DOHH2 (cell line): ENCODE data around the gene ZSCAN18.

Source experiments
- H3F3A ChIP-seq: fragments of 200-600 bp; sonication (generic), shearing (Covaris generic); 2 replicates; pipeline ENCODE4 v1.6.0; 2016; ENCODE audit warnings: antibody characterized with exemption, mild to moderate bottlenecking; ENCODE audit not compliant: control insufficient read depth, insufficient read depth
- H3K27ac ChIP-seq: fragments of 200-600 bp; sonication (generic); 2 replicates; pipeline ENCODE4 v1.5.1; 2014; ENCODE audit warnings: low read depth, mild to moderate bottlenecking, low read length, moderate library complexity
- H3K27me3 ChIP-seq: fragments of 200-600 bp; sonication (generic); 2 replicates; pipeline ENCODE4 v1.6.1; 2014; ENCODE audit warnings: mild to moderate bottlenecking, low read length, mixed read lengths; ENCODE audit not compliant: control insufficient read depth
- H3K36me3 ChIP-seq: fragments of 200-600 bp; sonication (generic); 2 replicates; pipeline ENCODE4 v1.6.1; 2014; ENCODE audit warnings: mild to moderate bottlenecking, low read length, moderate library complexity, mixed read lengths; ENCODE audit not compliant: control insufficient read depth
- H3K4me1 ChIP-seq: fragments of 200-600 bp; sonication (generic); 2 replicates; pipeline ENCODE4 v1.6.1; 2014; ENCODE audit warnings: mild to moderate bottlenecking, low read length, mixed read lengths; ENCODE audit not compliant: control insufficient read depth
- H3K4me2 ChIP-seq: fragments of 200-600 bp; sonication (generic); 2 replicates; pipeline ENCODE4 v1.6.0; 2014; ENCODE audit warnings: mild to moderate bottlenecking, low read length, moderate library complexity
- H3K4me3 ChIP-seq: fragments of 200-600 bp; sonication (generic); 2 replicates; pipeline ENCODE4 v1.5.1; 2014; ENCODE audit warnings: mild to moderate bottlenecking, low read length, mixed read lengths
- H3K79me2 ChIP-seq: fragments of 200-600 bp; sonication (generic); 2 replicates; pipeline ENCODE4 v1.6.1; 2014; ENCODE audit warnings: mild to moderate bottlenecking, low read length, mixed read lengths; ENCODE audit not compliant: control insufficient read depth
- H3K9me2 ChIP-seq: fragments of 200-600 bp; sonication (generic); replicated peaks from 2 replicates; pipeline ENCODE4 v1.6.1; 2014; ENCODE audit warnings: mild to moderate bottlenecking, low read length, mixed read lengths; ENCODE audit not compliant: control insufficient read depth
- H3K9me3 ChIP-seq: fragments of 200-600 bp; sonication (generic); 2 replicates; pipeline ENCODE4 v1.6.1; 2014; ENCODE audit warnings: antibody characterized with exemption, low read length, mixed read lengths; ENCODE audit not compliant: control insufficient read depth, insufficient read depth
- H4K20me1 ChIP-seq: fragments of 200-600 bp; sonication (generic); 2 replicates; pipeline ENCODE4 v1.6.0; 2014; ENCODE audit warnings: low read depth, mild to moderate bottlenecking, antibody characterized with exemption, low read length, moderate library complexity; ENCODE audit not compliant: control insufficient read depth, insufficient read depth
- EZH2phosphoT487 ChIP-seq: fragments of 200-600 bp; sonication (generic); IDR thresholded peaks from 2 replicates; pipeline ENCODE4 v1.6.1; 2017; ENCODE audit warnings: borderline replicate concordance, mild to moderate bottlenecking, antibody characterized with exemption, low read length, moderate library complexity, mixed read lengths
- TF ChIP-seq, protein P1 (sequence below): fragments of 200-600 bp; sonication (generic); IDR thresholded peaks from one replicate; pipeline ENCODE4 v1.5.1; 2014; ENCODE audit warnings: antibody characterized with exemption, mild to moderate bottlenecking, low read depth, low read length; ENCODE audit not compliant: poor library complexity, severe bottlenecking

ZSCAN18 gene

DNA sequence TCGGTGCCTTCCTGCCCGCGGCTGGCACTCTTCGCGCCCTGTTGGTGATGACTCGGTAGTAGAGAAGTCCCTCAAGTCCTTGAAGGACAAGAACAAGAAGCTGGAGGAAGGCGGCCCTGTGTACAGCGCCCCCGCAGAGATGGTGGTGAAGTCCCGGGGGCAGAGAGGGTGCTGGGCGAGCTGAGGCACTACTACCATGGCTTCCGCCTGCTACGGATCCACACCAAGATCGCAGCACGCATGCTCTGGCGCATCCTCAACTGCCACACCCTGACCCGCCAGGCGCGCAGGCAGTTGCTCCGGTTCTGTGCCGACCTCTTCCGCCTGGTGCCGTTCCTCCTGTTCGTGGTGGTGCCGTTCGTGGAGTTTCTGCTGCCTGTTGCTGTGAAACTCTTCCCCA lies 53.1 kb downstream of the ZSCAN18 start:
- Histone ChIP-seq H3K9me3 (peaks cover 37% of the 10 kb centered on the region; the same call in 1 of the 2 replicates), H3K79me2 (no peaks in the 10 kb centered on the region), H3K4me3 (no peak overlapping the region), H4K20me1 (no peaks in the 10 kb centered on the region), H3K4me2 (no peak overlapping the region), H3F3A (no peaks in the 10 kb centered on the region), H3K27me3 (no peaks in the 10 kb centered on the region), H3K36me3 (no peaks in the 10 kb centered on the region), H3K27ac (no peak overlapping the region), H3K9me2 (no peaks in the 10 kb centered on the region), H3K4me1 (no peaks in the 10 kb centered on the region)
- TF ChIP-seq EZH2phosphoT487: no peak
- TF ChIP-seq, protein P1, sequence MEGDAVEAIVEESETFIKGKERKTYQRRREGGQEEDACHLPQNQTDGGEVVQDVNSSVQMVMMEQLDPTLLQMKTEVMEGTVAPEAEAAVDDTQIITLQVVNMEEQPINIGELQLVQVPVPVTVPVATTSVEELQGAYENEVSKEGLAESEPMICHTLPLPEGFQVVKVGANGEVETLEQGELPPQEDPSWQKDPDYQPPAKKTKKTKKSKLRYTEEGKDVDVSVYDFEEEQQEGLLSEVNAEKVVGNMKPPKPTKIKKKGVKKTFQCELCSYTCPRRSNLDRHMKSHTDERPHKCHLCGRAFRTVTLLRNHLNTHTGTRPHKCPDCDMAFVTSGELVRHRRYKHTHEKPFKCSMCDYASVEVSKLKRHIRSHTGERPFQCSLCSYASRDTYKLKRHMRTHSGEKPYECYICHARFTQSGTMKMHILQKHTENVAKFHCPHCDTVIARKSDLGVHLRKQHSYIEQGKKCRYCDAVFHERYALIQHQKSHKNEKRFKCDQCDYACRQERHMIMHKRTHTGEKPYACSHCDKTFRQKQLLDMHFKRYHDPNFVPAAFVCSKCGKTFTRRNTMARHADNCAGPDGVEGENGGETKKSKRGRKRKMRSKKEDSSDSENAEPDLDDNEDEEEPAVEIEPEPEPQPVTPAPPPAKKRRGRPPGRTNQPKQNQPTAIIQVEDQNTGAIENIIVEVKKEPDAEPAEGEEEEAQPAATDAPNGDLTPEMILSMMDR: no peak

GRCh38 chr19:58044391-58044790 lies 53.6 kb downstream of the ZSCAN18 start:
- no peak overlapping the region for H3K27ac ChIP-seq
- H4K20me1 ChIP-seq: no peaks in the 10 kb centered on the region
- H3K4me2 ChIP-seq: no peak overlapping the region
- no peaks in the 10 kb centered on the region for H3K9me2 ChIP-seq
- peaks cover 33% of the 10 kb centered on the region; the same call in 1 of the 2 replicates for H3K9me3 ChIP-seq
- H3K36me3 ChIP-seq: no peaks in the 10 kb centered on the region
- no peaks in the 10 kb centered on the region for H3K27me3 ChIP-seq
- no peak overlapping the region for H3K4me3 ChIP-seq
- no peaks in the 10 kb centered on the region for H3F3A ChIP-seq
- TF ChIP-seq, protein P1: no peak
- TF ChIP-seq EZH2phosphoT487: no peak
- no peaks in the 10 kb centered on the region for H3K79me2 ChIP-seq
- H3K4me1 ChIP-seq: no peaks in the 10 kb centered on the region

- Histone ChIP-seq H3K36me3 (no peaks in the 10 kb centered on the region), H3K4me2 (no peak overlapping the region), H4K20me1 (no peaks in the 10 kb centered on the region), H3K27ac (no peak overlapping the region), H3K4me3 (no peak overlapping the region), H3K79me2 (no peaks in the 10 kb centered on the region), H3K27me3 (no peaks in the 10 kb centered on the region), H3K9me3 (peaks cover 39% of the 10 kb centered on the region; the same call in 1 of the 2 replicates), H3K9me2 (no peaks in the 10 kb centered on the region), H3K4me1 (no peaks in the 10 kb centered on the region), H3F3A (no peaks in the 10 kb centered on the region)
- TF ChIP-seq EZH2phosphoT487: no peak
- TF ChIP-seq, protein P1: no peak
Measured at GRCh38 chr19:58042495-58043340, 55.3 kb downstream of the ZSCAN18 start.
